ENCODE results near the gene SLC25A45. TPM values are rescaled to one million over a fixed set of nuclear protein-coding genes. Genes with fewer than 3 reads are reported as not detected.

Gene SLC25A45
- total and polyA plus RNA-seq, 2 of the 4 experiments (the other 2 are of a cell fraction): 0.72 to 1.2 TPM

- Histone ChIP-seq H4K91ac (ENCODE audit: insufficient read depth, low read depth, low read length) (no peak overlapping the region), H3K56ac (ENCODE audit: extremely low read depth, insufficient read depth, low read length) (no peak overlapping the region), H2AFZ (replicated peaks; ENCODE audit: low read length, poor library complexity) (no peak overlapping the region), H3K9ac (ENCODE audit: low read depth, low read length) (no peak overlapping the region), H2BK120ac (ENCODE audit: low read depth, low read length) (no peak overlapping the region), H2BK15ac (ENCODE audit: low read depth, low read length) (no peak overlapping the region), H3K23ac (ENCODE audit: low read depth, low read length) (no peak overlapping the region), H3K27me3 (ENCODE audit: control insufficient read depth, insufficient read depth, low read length) (no peaks in the 10 kb centered on the region), H4K20me1 (ENCODE audit: insufficient read depth, low read length) (peaks cover 7% of the 10 kb centered on the region), H3K27ac (ENCODE audit: insufficient read depth, low read length) (no peak overlapping the region), H3K9me3 (ENCODE audit: control insufficient read depth, insufficient read depth, low read length) (no peaks in the 10 kb centered on the region), H3K4ac (ENCODE audit: low read depth, low read length) (no peak overlapping the region), H3K79me1 (ENCODE audit: low read depth in 1 of 2, low read length in 2 of 2) (peaks cover 9 to 35% of the 10 kb centered on the region in 2 experiments), H3K4me1 (ENCODE audit: control insufficient read depth, insufficient read depth, low read length) (0 out of 2 replicates have a peak, but pooled peaks cover 1% of the 10 kb centered on the region), H3K4me3 (ENCODE audit: insufficient read depth, low read depth, low read length) (no peak overlapping the region), H2BK20ac (ENCODE audit: low read depth, low read length) (no peak overlapping the region), H2AK5ac (ENCODE audit: low read depth, low read length) (no peak overlapping the region), H4K8ac (ENCODE audit: low read depth in 2 of 2, low read length in 2 of 2) (no peak overlapping the region), H3K9me1 (ENCODE audit: insufficient read depth, low read length) (peaks cover 4% of the 10 kb centered on the region), H3K36me3 (ENCODE audit: control insufficient read depth, insufficient read depth, low read length) (peaks cover 62% of the 10 kb centered on the region), H3K14ac (replicated peaks; ENCODE audit: low read depth, low read length) (no peak overlapping the region), H3K18ac (ENCODE audit: low read depth, low read length) (no peak overlapping the region), H2AK9ac (replicated peaks; ENCODE audit: low read depth, low read length, poor library complexity) (no peak overlapping the region), H2BK5ac (ENCODE audit: low read depth, low read length, poor library complexity, severe bottlenecking) (no peak overlapping the region), H3K4me2 (ENCODE audit: low read depth, low read length) (no peak overlapping the region), H4K5ac (ENCODE audit: low read depth, low read length) (no peak overlapping the region)
- ChIA-PET POLR2A (ENCODE audit: unreplicated experiment) (interaction anchor here (0.5 kb wide), 1 partner anchor 191 kb away, joined by 6 read pairs; no protein-coding TSS in a partner anchor), CTCF (no interaction called here)
- in situ Hi-C loops (cut with MboI; ENCODE audit: low sequenced_read_pairs) (no loop called here), dilution Hi-C loops (cut with HindIII; ENCODE audit: low sequenced_read_pairs, unreplicated experiment) (no loop called here), intact Hi-C loops (cut with micrococcal nuclease) (no loop called here)
- WGBS, 2 experiments (ENCODE audit: extremely low coverage in 2 of 2, insufficient read length in 1 of 2): 50% methylated on average over 3 of the region's 16 CpGs; no CpG with 5 or more reads in 1 of the 2 experiments
- DNase-seq (no peak), ATAC-seq (ENCODE audit: low read depth) (no peak)
- TF ChIP-seq RAD21 (IDR thresholded peaks at IDR 0.05; ENCODE audit: low read length): no peak
- no peak for TF ChIP-seq MXI1 (IDR thresholded peaks at IDR 0.05; ENCODE audit: borderline replicate concordance, low read depth, low read length)
- TF ChIP-seq MAZ (IDR thresholded peaks at IDR 0.05; ENCODE audit: borderline replicate concordance, low read depth, low read length): no peak
- no peak for TF ChIP-seq USF2 (IDR thresholded peaks at IDR 0.05; ENCODE audit: low read depth, low read length)
- no peak for TF ChIP-seq BHLHE40 (IDR thresholded peaks at IDR 0.05; ENCODE audit: low read depth, low read length)
- no peak for TF ChIP-seq RFX5 (IDR thresholded peaks at IDR 0.05; ENCODE audit: low read depth, low read length)
- no peak for TF ChIP-seq ELK1 (IDR thresholded peaks at IDR 0.05; ENCODE audit: borderline replicate concordance, low read depth, low read length)
- TF ChIP-seq CHD1 (IDR thresholded peaks at IDR 0.05; ENCODE audit: low read depth, low read length): no peak
- no peak for TF ChIP-seq CTCF (conservative IDR thresholded peaks at IDR 0.05; ENCODE audit: low read depth, low read length)
- no peak for TF ChIP-seq MAFK (IDR thresholded peaks at IDR 0.05; ENCODE audit: low read depth, low read length)
- BruUV-seq (replicated peaks): no TSS peak
Measured at GRCh38 chr11:65401073-65401802, 18.8 kb upstream of the SLC25A45 start.
